GM21360 (cell line): ENCODE data around the gene ASGR1.
"Not testable (repeated sequence)": the region's sequence is repeated elsewhere in the genome, so short reads cannot be mapped to it uniquely, and the experiment has no call there.

Experiments
- ATAC-seq: cut with Tn5 transposase; IDR thresholded peaks from one replicate; pipeline ENCODE4 v1.9.1; 2021; ENCODE audit warnings: mild to moderate bottlenecking, moderate library complexity; ENCODE audit not compliant: unreplicated experiment

The ASGR1 gene

DNA sequence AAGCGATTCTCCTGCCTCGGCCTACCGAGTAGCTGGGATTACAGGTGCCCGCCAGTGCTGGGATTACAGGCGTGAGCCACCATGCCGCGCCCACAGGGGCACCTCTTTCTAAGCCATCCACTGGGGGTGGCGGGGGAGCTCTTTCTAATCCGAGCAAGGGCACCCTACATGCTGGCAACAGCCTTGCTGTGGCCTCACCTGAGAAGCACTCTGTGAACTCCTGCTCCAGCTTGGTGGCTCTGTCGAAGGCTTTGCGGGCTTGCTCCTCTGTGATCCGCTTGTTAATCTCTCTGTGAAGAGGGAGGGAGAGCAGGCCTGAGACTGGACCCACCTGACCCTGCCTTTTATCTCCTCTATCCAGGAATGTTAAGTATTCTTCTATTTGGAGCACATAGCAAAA is 11.9 kb upstream of the ASGR1 start:
- no peak for ATAC-seq

DNA sequence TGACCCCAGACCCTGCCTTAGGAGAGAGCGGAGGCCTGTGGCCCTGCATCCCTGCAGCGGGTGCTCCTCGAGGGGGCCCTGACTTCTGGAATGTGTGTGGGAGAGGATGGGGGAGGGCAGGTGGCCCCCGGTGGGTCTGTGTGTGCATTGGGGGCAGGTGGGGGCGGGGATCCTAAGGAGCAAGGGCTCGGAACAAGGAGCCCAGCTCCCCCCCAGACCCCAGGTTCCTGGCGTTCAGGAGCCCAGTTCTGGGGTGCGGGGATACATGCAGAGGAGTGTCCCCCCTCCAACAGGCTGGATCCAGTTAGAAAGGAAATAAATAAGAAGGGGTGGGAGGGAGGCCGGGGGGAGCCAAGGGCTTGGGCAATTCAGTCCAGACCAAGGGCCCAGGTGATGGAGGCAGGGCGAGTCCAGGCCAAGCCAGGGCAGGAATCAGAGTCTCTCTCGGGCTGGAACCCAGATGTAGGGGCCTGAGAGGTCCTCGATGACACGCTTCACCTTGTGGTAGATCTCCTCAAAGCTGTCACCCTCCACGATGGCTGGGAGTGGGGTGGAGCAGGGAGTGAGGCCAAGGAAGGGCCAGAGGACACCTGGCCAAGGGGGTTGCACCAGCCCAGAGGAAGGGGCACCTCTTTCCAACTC is 11.2 kb upstream of the ASGR1 start:
- ATAC-seq: no peak

DNA sequence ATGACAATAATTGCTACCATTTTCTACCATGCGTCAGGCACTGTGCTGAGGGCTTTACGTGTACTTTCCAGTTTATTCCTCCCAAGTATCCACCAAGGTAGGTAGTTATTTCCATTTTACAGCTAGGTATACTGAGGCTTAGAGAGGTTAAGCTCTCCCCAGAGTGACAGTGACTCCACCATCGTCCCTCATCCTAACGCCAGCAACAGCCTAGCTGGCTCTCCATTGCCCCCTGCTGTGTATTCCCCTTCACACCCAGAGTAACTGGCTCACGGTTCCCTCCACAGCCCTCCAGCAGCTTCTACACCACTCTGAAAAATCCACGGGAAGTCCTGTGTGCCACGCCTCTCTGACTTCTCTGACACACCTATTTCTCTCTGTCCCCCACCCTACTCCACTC is 7.1 kb upstream of the ASGR1 start:
- ATAC-seq: no peak

DNA sequence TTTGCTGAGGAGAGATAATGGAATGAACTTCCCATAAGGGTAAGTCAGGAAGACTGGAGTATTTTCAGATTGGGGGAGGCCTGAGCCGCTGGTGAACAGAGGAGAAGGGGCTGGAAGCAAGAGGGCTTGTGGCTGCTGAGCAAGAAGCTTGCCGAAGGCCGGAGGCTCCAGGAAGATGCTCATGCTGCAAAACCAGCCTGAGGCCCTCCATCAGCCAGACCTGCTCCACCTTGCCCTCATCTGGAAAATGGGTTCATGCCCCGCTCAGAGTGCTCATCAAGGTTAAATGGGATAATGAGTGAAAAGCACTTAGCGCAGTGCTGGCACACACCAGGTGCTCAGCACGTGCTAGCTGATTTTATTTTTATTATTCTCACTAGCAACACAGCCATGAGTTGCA is 5.5 kb upstream of the ASGR1 start:
- no peak for ATAC-seq

DNA sequence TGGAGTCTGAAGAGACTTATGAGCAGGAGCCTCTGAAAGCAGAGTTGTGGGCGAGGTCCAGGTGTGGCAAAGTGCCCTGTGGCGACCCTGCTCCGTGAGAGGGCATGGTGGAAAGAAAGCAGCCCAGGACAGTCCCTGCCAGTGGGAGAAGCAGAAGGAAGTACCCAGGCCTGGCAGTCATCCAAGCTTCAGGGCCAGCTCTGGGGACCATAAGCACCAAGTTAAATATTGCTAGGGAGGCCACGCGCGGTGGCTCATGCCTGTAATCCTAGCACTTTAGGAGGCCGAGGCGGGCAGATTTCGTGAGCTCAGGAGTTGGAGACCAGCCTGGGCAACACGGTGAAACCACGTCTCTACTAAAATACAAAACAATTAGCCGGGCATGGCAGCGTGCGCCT is 4.9 kb upstream of the ASGR1 start:
- ATAC-seq: no peak

DNA sequence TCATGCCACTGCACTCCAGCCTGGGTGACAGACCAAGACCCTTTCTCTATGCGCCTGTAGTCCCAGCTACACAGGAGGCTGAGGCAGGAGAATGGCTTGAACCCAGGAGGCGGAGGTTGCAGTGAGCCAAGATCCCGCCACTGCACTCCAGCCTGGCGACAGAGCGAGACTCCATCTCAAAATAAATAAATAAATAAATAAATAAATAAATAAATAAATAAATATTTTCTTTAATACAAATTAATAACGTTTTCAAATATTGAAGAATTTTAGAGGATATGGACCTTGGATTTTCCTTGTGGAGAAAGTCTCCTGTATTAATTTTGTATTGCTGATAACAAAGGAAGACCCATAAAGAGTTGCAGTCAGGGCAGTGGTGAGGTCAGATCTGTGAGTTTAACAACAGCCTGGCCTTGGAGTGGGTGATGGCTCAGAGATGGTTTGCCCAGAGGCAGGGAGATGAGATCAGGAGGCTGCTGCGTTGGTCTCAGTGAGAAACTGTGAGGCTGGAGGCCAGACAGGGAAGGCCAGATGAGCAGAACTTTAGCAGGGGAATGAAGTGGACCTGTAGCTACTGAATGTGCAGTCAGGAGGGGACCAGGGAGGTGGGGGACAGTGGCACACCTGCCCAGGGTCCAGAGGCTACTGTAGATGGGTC is 4.4 kb upstream of the ASGR1 start:
- ATAC-seq: no peak

DNA sequence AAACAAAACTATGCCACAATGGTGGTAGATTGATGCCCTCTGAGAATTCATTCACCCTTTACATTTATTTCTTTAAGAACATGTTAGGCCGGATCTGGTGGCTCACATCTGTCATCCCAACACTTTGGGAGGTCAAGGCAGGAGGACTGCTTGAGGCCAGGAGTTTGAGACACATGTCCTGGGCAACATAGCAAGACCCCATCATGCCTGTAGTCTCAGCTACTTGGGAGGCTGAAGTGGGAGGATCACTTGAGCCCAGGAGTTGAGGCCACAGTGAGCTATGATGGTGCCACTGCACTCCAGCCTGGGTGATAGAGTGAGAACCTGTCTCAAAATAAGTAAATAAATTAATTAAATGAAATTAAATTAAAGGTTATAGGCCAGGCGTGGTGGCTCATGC is 2.9 kb upstream of the ASGR1 start:
- not testable (repeated sequence) for ATAC-seq

DNA sequence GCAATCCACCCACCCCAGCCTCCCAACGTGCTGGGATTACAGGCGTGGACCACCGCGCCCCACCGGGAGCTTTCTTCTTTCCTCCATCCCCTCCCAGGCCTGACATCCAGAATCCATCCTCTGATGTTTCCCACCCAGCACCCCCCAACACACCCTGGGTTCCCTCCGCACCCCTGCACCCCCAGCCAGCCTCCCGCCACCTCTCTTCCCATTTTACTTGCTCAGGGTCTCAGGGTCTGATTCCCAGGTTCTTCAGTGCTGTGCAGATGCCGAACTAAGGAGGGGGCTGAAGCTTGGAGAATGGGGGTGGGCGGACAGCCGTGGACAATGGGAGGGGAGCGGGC is 225 bp downstream of the ASGR1 start:
- ATAC-seq: no peak

DNA sequence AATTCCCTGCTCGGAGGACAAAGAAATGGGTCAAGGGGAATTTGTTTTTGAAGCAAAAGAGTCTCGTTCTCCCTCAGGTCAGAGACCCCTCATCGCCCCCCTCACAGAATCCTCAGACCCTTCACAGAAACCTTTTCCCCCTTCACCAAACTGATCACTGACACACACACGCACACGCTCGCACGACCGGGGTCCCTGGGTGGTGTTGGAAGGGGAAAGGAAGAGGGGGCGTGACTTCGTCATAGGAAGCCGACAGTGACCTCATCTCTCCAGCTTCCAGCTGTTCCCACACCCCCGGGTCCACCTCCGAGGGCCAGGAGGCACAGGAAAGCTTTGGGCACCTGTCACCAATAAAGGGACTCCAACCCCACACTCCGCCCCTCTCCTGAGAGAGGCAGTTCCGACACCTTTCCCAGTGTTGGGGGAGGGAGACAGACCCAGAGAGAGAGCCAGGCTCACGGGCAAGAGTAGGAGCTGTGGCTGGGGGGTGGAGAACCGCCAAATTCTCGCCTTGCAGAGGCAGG is 1.2 kb downstream of the ASGR1 start:
- no peak for ATAC-seq

DNA sequence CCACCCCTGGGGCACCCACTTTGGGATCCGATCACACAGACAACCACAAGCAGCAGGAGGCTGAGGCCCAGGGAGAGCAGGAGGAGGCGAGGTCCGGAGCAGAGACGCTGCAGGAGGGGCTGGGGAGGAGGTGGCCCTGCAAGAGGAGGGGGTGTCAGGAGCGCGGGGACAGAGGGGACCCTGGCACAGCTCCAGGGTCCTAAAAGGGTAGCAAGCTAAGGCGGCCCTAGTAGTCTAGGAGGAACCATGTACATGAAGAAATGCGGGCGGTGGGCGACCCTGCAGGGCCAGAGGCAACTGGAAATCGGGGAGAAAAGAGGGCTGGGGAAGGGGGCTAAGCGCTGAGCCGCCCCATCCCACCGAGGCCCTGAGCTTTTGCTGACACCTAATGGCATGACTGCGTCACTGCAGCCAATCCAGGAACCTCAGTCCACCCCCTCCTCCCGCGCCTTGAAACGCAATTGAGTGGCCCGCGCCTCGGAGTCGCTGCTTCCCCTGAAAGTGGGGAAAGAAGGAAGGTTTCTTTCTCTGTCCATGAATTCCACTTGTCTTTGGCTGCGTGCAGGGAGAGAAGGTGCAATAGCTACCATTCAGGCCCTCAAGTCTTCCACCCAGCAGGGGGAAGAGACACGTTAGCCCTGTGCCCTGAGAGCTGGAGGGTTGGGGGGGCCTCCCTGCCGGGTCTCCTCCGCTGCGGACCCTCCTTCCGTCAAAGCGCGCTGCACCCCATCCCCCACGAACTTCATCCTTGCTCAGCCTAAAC is 1.8 kb downstream of the ASGR1 start:
- ATAC-seq: no peak

DNA sequence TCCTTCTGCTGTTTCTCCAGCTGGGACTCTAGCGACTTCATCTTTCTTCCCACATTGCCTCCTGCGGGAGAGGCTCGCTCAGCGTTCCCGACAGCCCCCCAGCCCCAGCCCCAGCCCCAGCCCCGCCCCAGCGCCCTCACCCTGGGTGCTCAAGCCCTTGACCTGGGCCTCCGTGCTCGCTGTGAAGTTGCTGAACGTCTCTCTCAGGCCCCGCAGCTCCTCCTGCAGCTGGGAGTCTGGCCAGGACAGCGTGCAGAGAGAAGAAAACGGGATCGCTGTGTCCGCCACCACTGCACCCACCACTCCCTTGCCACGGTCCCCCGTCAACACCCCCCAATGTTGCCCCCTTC is 2.4 kb downstream of the ASGR1 start:
- no peak for ATAC-seq

DNA sequence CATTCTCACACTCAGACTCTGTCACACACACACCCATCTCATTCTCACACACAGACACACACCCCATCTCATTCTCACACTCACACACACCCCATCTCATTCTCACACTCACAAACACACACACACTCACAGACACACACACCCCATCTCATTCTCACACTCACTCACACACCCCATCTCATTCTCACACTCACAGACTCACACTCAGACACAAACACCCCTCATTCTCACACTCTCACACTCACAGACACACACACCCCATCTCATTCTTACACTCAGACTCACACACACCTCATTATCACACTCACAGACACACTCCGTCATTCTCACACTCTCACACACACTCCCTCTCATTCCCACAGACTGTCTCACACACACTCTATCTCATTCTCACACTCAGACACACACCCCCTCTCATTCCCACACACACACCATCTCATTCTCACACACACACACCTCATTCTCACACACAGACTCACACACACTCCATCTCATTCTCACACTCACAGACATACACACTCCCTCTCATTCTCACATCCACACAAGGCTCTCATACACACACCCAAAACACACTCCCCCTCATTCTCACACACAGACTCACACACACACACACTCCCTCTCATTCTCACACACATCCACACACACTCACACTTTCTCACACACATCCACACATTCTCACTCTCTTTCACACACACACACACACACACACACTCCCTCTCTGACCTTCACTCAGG is 2.9 kb downstream of the ASGR1 start:
- ATAC-seq: no peak

DNA sequence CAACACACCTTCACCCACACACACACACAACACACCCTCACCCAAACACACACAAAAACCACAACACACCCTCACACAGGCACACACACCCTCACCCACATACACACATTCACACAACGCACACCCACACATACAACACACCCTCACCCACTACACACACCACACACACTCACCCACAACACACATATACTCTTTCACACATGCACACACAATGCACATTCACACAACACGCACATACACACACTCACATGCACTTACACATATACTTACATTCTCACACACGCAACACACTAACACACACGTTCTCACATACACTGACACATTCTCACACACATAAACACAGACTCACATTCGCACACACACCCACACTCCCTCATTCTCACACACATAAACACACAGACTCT is 3.8 kb downstream of the ASGR1 start:
- no peak for ATAC-seq

DNA sequence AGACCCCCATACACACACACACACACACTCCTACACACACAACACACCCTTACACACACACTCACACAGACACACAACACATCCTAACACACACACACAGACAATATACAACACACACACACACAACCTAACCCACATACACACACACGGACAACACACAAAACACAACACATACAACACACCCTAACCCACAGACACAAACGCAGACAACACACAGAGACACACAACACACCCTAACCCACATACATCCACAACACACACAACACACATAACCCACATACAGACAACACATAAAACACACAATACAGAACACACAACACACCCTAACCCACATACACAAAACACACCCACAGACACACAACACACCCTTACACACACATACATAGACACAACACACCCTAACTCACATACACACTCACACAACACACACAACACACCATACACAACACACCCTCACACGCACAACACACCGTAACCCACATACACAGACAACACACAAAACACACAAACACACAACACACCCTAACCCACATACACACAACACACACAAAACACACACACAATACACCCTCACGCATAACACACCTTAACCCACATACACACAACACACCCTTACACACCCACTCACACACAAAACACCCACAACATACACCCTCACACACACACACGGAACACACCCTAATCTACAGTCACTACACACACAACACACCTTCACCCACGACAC is 4.4 kb downstream of the ASGR1 start:
- ATAC-seq: no peak

DNA sequence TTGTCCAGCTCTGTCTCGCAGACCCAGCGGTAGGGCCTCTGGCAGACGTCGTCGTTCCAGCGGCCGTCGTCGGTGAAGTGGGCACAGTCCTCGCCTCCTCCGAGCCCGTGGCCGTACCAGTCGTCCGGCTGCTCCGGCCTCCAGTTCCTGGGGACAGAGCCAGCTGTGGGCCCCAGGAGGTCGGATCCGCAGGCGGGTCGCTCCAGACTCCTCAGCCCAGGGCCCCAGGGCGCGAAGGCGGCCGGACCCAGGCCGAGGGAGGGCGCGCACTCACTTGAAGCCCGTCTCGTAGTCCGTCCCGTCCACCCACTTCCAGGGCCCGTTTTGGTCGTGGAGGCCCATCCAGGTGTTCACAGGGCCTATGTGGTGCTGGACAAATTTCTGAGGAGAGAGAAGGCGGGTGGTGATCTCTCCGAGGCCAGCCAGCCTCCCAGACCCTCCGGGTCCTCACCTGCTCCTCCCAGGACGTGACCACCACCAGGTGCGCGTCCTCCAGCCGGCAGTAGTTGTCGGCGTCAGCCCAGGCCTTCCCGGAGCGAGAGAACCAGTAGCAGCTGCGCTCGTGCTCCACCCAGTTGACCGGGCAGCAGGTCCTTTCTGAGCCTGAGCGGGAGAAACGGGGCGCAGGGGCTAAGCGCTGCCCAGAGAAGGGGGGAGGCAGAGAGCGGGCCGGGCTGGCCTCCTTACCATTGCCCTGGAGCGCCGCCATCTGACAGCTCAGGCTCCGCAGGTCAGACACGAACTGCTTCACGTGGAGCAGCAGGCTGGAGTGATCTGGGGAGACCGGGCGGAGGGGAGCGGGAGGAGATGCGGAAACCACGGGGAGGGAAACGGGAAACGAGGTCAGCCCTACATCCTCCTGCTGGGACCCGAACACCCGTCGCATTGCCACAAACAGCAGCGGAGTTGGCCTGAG is 5.2 kb downstream of the ASGR1 start:
- no peak for ATAC-seq

DNA sequence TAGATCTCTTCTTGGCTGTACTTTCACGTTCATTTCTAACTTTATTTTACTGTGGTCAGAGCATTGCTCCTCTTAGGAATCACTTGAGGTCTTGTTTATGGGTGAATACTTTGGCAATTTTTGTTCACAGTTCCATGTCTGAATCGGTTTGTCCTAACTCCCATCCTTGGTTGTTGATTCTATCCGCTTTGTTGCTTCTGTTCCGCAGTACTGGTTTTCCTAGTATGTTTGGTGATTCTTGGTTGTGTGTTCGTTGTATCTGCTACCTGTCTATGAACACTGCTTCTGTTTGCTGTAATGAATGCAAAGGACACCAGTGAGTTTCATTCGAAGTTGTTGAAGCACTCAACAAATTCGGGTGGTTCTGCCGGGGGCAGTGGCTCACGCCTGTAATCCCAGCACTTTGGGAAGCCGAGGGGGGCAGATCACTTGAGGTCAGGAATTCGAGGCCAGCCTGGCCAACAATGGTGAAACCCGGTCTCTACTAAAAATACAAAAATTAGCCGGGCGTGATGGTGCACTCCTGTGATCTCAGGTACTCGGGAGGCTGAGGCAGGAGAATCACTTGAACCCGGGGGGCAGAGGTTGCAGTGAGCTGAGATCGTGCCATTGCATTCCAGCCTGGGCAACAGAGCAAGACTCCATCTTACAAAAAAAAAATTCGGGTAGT is 6.5 kb downstream of the ASGR1 start:
- not testable (repeated sequence) for ATAC-seq

DNA sequence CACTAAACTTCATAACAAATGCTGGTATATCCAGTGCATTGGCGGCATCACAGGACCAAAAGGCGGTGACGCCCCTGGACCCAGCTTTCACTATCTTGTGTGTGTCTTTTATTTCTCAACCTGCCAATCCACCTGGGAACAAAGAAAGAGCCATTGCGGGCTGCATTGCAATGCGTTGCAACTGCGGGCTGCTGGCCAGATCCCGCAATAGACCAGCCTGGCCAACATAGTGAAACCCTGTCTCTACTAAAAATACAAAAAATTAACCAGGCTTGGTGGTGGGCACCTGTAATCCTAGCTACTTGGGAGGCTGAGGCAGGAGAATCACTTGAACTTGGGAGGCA is 9.6 kb downstream of the ASGR1 start:
- not testable (repeated sequence) for ATAC-seq

DNA sequence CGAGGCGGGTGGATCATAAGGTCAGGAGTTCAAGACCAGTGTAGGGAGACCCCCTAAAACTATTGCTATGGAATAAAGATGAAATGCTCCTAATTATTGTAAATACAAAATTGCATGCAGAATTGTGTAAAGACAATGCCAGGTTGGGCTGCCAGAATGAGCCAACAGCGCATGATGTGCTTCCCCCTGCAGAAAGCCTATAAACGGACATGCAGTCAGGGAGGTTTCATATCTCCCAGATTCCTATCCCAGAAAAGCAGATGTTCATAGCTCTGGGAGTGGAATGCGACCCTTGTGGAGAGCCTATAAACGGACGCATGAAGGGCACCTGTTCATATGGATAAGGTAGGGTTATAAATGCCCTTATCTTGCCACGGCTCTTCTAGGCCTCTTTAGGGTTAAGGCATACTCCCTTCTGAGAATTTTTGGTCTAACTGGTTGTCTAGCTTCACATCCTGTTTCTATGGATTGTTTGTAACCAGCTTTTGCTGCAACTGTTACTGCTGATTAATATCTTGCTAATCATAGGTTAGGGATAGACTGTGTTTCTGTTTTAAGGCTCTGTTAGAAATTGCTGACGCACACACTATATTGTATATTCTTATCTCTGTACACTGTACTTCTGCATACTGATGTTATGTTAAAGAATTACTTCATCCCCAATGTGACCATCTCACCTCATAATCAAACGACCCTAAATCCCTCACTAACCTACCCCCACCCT is 10.2 kb downstream of the ASGR1 start:
- ATAC-seq: not testable (repeated sequence)

DNA sequence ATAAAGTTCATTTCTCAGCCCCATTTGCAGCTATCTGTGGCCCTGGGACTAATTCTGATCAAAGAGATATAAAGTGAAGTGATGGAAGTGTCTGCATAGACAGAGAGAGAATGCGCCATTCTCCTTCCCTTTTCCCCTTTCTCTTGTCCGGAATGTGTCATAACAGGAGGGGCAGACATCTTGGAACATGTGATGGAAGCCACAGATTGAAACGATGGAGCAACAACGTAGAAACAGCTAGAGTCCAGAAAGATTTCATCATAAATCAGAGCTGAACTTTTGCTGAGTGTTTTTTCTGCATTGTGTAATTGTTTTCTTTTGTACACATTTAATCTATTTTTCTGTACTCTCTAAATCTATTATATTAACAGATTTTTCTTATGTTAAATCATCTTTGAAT is 11.3 kb downstream of the ASGR1 start:
- no peak for ATAC-seq
